HK-2 (cell line): ENCODE data around the gene MFRP.
"Not testable (repeated sequence)": the region's sequence is repeated elsewhere in the genome, so short reads cannot be mapped to it uniquely, and the experiment has no call there.

Experiments used
- DNase-seq: peaks from one replicate; pipeline ENCODE4 v3.0.0-alpha.2; 2018; ENCODE audit not compliant: unreplicated experiment

MFRP gene

GRCh38 chr11:119346605-119347004 lies at the start of gene MFRP:
Gene MFRP, minus strand, starts transcription at chr11:119346705. Its CDS starts 192 bp downstream, at chr11:119346513.
- DNase-seq = no peak

DNA sequence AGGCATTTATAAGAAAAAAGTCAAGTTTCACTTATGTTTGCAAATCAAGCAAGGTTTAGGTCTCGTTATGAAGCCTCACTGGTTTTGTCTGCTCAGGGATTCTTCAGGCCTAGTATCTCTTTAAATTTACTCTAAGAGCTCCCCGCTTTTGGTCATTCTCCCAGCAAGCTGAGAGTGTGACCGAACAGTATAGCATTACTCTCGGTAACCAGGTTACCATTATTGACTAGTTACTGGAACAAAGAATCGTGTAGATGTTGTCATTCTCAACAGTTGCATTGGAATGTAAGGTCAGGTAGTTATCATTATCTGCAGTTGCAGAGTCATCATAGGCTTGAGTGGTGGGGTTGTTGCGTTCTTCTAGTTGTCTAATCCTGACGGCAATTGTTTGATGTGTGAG lies 44.8 kb upstream of the MFRP start:
- DNase-seq = no peak

DNA sequence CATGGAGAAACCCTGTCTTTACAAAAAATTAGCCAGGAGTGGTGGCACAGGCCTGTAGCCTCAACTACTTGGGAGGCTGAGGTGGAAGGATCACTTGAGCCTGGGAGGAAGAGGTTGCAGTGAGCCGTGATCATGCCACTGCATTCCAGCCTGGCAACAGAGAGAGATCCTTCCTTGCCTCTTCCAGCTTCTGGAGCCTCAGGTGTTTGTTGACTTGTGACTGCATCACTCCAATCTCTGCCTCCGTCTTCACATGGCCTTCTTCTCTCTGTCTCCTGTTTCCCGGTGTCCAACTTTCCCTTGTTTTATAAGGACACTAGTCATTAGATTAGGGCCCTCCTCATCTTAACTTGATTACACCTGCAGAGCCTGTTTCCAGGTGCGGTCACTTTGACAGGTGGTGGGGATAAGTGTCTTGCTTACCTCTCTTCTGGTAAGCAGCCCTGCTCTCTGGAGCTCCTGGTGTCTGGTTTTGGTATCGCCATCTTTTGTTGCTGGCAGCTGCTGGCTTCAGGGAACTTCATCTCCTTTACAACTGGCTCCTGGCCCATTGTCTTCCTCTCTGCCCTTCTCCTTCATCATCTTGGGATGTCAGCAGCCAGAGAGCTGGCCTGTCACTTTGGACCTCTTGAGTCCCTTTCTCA lies 43.2 kb upstream of the MFRP start:
- no peak for DNase-seq

DNA sequence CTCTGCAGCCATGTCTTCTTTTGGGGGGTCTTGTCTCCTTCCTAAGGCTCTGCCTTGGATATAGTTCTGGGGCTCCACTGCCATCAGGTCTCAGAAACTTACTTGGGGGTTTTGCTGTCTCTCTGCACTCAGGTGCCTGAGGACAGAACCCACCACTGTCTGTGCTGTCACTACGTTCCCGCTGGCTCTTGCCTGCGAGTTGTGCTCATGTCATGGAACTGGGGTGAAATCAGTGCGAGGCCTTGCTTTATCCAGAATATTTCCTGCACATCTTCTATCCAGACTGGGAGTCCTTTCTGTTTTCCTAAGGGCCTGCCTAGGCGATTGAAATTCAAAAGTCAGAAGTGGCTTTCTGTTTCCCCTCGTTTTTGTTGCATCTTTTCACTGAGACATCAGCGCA lies 41.6 kb upstream of the MFRP start:
- DNase-seq = no peak

- no peak for DNase-seq
Measured at GRCh38 chr11:119384332-119384731, 37.8 kb upstream of the MFRP start.

DNA sequence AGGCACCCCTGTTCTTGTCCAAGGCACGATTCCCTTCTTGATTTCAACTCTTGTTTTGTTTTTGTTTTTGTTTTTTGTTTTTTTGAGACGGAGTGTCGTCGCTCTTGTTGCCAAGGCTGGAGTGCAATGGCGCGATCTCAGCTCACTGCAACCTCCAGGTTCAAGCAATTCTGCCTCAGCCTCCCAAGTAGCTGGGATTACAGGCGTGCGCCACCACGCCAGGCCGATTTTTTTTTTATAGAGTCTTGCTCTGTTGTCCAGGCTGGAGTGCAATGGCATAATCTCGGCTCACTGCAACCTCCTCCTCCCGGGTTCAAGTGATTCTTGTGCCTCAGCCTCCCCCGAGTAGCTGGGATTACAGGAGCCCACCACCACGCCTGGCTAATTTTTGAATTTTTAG lies 36.0 kb upstream of the MFRP start:
- not testable (repeated sequence) for DNase-seq

DNA sequence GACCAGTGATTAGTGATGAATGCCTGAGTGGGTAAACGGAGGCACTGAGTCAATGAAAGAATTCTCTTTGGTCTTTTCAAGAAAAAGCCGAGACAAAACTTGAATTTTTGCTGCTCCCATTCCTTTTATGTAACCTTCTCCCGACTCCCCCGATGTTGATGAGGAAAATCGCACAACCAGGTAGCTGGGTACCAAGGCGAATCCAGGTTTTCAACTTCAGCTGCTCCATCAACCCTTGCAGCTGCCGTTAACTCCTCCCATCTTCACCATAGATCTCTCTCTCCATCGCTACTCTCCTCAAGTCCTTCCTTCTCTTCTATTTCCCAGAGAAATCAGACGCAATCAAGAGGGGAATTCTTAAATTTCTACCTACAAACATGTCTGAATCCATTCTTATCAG lies 35.6 kb upstream of the MFRP start:
- no peak for DNase-seq

DNA sequence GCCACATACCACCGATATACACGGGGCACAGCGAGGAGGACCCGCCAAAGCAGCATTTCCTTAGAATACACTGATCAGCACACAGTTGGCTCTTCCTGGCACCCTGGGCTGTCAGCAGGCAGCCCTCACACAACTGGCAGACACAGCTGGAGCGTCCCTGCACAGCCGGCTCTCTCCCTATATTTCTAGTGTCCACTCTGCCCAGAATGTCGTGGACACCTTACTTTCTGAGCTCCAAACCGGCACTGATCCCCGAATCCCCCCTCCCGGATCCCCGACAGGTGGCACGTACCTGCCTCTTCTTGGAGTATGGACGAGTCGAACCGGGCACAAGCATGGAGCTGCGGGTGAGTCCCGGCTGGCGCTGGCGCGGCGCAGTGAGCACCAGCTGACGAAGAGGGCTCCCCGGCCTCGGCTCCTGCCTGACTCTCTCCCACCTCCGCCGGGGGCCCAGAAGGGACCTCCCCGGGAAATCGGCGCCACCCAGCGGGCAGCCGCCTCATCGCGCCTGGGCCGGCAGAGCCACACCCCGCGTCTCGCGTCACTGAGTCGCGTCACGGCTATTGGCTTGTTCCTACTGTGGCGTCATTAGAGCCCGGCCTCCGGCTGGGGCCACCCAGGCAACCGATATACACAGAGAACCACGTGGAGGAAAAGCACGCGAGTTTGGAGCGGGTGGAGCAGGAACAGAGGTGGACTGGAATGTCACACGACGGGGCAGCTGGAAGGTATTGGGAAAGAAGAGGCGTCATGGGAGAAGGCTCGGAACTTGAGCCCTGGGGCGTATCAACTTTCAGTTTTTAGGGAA lies 34.9 kb upstream of the MFRP start, which contains the start of gene USP2:
TSS of gene USP2 (minus strand) at position 510 of the 808 bp plus-strand sequence. CDS start 8,210 bp downstream, outside the sequence.
- peak; percentile 91 for DNase-seq

GRCh38 chr11:119380827-119381180 lies 34.3 kb upstream of the MFRP start:
- no peak for DNase-seq

DNA sequence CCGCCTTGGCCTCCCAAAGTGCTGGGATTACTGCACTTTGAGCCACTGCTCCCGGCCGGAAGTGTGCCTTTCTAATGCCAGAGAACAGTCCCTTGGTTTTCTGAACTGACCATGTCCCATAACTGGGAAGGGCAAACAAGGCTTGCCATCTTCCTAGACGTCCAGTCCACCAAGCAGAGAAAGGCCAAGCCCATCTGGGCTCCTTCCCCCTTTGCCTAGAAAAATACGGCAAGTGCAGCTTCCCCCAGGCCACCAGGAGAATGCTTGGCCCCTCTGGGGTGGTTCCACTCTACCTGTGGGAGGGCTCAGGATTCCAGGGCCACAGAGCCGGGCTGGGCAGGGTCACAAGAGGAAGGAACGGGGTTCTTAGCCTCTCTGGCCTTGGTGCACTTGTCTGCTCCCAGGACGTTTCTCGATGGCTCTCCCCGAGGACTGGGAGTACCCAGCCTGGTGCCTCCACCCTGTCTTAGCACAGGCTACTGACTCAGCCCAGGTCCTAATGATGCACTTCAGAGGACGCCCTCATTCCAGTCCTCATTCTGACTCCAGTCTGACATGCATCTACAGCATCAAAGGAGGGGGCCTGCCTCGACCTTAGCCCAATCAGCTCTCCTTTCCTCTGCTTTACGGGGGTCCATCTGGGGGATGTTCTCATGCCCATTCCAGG lies 33.8 kb upstream of the MFRP start:
- DNase-seq = no peak

DNA sequence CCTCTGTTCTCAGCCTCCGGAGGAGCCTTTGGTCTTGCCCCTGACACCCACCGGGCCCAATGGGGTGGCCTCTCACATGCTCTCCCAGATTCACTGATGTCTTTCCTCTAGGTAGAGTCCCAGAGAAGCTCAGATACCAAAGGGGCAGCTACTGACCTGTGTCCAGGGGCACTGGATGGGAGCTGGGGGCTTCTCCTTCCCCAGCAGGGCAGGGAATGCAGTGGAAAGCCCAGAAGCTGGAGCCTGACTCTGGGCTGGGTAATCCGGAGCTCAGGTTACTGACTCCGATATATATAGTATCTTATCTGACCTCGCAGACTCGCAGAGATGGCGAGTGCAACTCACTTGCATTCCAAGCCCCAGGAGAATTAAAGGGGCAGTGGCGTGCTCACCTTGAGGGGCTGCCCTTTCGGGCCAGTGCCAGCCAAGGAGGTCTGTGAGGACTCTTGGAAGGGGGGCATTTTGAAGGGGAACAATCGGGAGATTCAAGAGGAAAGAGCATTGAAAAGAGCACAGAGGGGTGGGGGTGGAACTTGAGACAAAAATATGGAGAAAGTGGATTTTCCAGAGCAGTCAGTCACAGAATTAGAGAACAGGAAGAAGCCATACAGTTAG lies 32.5 kb upstream of the MFRP start:
- DNase-seq = no peak

- no peak for DNase-seq
Measured at GRCh38 chr11:119377961-119378667, 31.6 kb upstream of the MFRP start.

DNA sequence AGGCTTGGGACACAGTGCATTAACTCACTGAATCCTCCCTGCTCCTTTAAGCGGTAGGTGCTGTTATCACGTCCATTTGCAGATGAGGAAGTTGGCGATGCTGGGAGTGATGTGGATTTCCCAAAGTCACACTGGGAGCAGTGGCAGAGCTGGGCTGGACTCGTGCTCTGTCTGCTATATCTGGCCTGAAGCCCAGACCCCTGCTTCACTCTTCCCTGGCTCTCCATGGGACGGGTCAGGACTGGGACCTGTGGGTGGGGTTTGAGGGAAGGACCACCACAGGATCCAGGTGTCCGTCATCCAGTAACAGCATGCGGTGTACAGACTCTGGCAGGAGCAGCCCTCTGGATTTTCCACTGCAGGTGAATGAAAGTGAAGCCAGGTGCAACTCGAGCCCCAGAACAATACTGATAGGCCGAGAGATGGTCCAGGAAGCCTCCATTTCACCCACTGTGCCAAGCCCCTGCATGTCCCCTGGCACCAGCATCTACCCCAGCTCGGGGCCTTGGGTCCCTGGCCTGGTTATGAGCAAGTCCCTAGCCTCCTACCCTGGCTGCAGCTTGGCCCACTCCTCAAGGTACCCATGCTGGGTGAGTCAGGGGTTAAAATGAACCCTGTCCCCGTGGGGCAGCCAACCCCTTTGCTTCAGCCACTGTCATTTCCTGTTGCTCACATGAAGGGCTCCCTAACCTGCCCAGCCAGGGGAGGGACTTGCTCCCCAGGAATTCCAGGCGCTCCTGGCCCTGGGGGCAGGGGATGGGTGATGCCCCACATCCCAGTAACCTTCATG lies 30.8 kb upstream of the MFRP start:
- no peak for DNase-seq

DNA sequence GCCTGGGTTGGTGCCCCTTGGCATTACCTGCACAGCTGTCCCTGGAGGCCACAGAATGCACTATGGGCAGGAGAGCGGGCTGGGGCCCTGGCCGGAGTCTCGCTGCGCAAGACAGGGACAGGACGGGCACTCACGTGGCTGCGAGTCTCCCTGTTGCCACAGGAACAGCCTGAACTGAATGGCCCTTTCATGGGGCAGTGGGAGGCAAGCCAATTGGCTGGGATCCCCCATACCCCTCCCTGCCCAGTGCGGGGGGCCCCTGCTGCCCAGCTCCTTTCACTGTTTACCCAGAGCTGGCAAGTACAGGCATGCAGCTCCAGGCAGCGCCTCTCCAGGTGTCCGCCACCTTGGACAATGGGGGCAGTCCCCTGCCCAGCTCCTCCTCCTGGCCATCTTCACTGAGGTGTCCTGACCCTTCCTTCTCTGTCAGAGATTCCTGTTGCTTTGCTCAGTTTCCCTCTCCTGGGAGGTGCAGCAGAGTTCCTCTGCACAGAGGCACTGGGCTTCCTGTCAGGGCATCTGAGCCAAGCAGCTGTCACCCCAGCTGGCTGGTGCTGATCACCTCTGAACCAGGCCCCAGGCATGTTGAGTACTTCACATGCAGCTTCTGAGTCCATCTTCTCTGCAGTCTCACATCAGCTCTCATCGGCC lies 29.8 kb upstream of the MFRP start:
- no peak for DNase-seq

GRCh38 chr11:119375337-119376196 lies 29.1 kb upstream of the MFRP start:
- no peak for DNase-seq

DNA sequence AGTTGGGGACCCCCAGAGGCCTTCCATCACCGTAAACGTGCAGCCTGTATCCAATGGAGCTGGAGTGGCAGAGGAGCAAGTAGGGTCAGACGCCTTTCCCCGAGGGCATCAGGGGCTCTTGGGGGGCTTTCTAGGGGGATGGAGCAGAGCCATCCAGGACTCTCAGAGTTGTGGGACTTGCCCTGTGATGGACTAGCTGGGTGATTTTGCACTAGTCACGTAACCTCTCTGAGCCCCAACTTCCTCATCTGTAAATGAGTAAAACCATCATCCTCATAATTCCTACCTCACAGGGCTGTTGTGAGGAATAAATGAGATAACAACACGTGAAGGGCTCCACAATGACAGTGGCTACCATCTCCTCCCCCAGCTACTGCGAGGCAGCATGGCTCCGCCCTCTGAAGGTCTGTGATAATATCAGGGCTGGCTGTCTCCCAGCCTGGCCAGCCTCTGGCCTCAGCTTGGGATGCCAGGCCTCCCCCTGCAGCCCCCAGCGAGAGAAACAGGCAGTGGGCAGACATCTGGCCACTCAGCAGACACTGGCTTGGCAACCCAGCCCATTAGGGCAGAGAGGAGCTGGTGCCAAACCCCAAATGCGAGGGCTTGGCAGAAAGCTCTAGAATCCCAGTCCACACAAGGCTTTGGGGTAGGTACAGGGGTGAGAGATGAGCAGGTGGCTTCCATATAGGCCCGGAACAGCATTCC lies 28.3 kb upstream of the MFRP start:
- DNase-seq = no peak

GRCh38 chr11:119373921-119374631 lies 27.6 kb upstream of the MFRP start:
- peak; percentile 68 for DNase-seq
